Gastroesophageal sphincter (tissue), 3 donors: Measurements from ENCODE around the gene ICAM3.

ENCODE experiments used
- POLR2A ChIP-seq, 2 donors: fragments of 450-650 bp; IDR thresholded peaks; one replicate each; pipeline ENCODE4 v1.6.1; 2017; ENCODE audit warnings: antibody characterized with exemption in 2 of 2, mild to moderate bottlenecking in 2 of 2, moderate library complexity in 1 of 2
- POLR2AphosphoS5 ChIP-seq: sonication (generic); formaldehyde crosslinking; IDR thresholded peaks from one replicate; pipeline ENCODE4 v1.6.1; 2017; ENCODE audit warnings: antibody characterized with exemption
- TF ChIP-seq, protein P1 (sequence below), 4 experiments: fragments of 200-600 bp in 2 of 4; fragments of 450-650 bp in 2 of 4; sonication (generic) in 1 of 4; IDR thresholded peaks; one replicate each; pipeline ENCODE4 v1.5.1; 2017 to 2019; ENCODE audit warnings: antibody characterized with exemption in 4 of 4, mild to moderate bottlenecking in 2 of 4, moderate library complexity in 2 of 4

DNA sequence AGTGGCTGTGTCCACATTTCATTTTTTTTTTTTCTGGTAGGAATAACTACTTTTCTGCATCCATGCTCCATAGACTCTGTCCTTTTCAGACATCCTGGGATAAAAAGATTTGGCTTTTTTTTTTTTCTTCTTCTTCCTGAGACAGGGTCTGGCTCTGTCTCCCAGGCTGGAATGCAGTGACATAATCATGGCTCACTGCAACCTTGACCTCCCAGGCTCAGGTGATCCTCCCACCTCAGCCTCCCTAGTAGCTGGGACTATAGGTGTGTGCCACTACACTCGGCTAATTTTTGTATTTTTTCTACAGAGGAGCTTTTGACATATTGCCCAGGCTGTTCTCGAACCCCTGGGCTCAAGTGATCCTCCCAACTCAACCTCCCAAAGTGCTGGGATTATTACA, 4.1 kb upstream of the ICAM3 start:
- TF ChIP-seq, protein P1, sequence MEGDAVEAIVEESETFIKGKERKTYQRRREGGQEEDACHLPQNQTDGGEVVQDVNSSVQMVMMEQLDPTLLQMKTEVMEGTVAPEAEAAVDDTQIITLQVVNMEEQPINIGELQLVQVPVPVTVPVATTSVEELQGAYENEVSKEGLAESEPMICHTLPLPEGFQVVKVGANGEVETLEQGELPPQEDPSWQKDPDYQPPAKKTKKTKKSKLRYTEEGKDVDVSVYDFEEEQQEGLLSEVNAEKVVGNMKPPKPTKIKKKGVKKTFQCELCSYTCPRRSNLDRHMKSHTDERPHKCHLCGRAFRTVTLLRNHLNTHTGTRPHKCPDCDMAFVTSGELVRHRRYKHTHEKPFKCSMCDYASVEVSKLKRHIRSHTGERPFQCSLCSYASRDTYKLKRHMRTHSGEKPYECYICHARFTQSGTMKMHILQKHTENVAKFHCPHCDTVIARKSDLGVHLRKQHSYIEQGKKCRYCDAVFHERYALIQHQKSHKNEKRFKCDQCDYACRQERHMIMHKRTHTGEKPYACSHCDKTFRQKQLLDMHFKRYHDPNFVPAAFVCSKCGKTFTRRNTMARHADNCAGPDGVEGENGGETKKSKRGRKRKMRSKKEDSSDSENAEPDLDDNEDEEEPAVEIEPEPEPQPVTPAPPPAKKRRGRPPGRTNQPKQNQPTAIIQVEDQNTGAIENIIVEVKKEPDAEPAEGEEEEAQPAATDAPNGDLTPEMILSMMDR (IDR thresholded peaks at IDR 0.05): no peak
- no peak for TF ChIP-seq POLR2A (IDR thresholded peaks at IDR 0.05)
- TF ChIP-seq POLR2AphosphoS5: no peak
